ENCODE data around the gene KCTD6.

- no peak for TF ChIP-seq POLR2A (IDR thresholded peaks at IDR 0.05)
- TF ChIP-seq, protein P1, sequence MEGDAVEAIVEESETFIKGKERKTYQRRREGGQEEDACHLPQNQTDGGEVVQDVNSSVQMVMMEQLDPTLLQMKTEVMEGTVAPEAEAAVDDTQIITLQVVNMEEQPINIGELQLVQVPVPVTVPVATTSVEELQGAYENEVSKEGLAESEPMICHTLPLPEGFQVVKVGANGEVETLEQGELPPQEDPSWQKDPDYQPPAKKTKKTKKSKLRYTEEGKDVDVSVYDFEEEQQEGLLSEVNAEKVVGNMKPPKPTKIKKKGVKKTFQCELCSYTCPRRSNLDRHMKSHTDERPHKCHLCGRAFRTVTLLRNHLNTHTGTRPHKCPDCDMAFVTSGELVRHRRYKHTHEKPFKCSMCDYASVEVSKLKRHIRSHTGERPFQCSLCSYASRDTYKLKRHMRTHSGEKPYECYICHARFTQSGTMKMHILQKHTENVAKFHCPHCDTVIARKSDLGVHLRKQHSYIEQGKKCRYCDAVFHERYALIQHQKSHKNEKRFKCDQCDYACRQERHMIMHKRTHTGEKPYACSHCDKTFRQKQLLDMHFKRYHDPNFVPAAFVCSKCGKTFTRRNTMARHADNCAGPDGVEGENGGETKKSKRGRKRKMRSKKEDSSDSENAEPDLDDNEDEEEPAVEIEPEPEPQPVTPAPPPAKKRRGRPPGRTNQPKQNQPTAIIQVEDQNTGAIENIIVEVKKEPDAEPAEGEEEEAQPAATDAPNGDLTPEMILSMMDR (IDR thresholded peaks at IDR 0.05 in 8 of 11, conservative IDR thresholded peaks at IDR 0.05 in 3 of 11): no peak
Observed at GRCh38 chr3:58488967-58489366, 2.9 kb upstream of the KCTD6 start.
